Renal cortex interstitium (tissue), 11 donors: Measurements from ENCODE around the gene CEP250. TPM values are rescaled to one million over a fixed set of nuclear protein-coding genes. Genes with fewer than 3 reads are reported as not detected.
A peak's percentile ranks its signal among the peaks of the same experiment; 100 is the strongest.
"Not testable (repeated sequence)": the region's sequence is repeated elsewhere in the genome, so short reads cannot be mapped to it uniquely, and the experiment has no call there.

ENCODE experiments used
- DNase-seq, 11 donors: peaks; one replicate each; pipeline ENCODE4 v3.0.0-alpha.2; 2013; ENCODE audit warnings: low read depth in 9 of 11, low spot score in 4 of 11; ENCODE audit errors: extremely low read depth in 1 of 11
- polyA plus RNA-seq, 3 donors: library from polyadenylated mRNA; unstranded; fragments of 120-200 nt; gene quantifications; one replicate each; pipeline ENCODE4 v1.2.1, GENCODE V29; 2013; ENCODE audit not compliant: insufficient read length in 3 of 3

CEP250 gene
- polyA plus RNA-seq, 3 donors, result 50.7 to 63.7 (median 54.0) TPM

DNA sequence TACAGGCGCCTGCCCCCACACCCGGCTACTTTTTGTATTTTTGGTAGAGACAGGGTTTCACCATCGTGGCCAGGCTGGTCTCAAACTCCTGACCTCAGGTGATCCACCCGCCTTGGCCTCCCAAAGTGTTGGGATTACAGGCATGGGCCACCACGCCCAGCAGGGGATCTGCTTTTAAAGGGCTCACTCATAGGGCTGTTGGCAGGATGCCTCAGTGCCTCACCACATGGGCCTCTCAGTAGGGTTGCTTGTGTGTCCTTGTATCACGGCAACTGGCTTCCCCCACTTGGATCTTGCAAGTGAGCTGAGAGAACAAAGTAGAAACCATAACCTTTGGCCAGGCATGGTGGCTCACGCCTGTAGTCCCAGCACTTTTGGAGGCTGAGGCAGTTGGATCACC is 89.5 kb downstream of the CEP250 start:
- not testable (repeated sequence) for DNase-seq

DNA sequence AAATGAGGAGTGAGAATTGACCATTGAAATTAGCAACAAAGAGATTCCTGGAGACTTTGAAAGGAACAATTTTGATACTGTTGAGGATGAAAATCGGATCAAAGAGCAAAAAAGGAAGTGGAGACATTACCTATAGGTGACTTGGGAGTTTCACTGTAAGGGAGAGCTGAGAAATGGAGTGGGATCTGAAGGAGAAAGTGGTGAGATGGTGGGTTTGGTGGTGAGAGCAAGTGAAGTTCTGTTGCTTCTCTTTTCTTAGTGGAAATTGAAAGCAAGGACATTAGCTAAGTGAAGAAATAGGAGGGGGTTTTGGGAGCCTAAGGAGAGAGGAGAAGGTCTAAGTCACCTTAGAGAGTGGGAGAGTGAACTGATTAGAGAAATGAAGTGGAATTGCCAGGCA is 90.7 kb downstream of the CEP250 start:
- DNase-seq, result no peak

DNA sequence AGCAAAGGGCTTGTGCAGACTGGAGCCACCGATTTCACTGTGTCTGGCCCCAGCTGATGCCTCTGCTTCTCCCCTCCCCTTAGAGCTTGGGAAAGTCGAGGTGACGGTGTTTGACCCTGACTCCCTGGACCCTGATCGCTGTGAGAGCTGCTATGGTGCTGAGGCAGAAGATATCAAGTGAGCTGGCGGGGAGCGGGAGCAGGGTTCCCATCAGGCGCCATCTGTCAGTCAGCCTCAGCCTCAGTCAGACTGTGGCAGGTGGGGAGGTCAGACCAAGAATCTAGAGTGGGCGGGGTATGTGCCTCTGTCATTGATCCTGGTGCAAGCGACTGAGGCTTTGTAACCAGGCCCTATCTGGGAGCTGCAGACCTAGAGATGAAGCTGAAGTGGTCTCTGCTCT is 91.9 kb downstream of the CEP250 start:
- DNase-seq, result no peak

DNA sequence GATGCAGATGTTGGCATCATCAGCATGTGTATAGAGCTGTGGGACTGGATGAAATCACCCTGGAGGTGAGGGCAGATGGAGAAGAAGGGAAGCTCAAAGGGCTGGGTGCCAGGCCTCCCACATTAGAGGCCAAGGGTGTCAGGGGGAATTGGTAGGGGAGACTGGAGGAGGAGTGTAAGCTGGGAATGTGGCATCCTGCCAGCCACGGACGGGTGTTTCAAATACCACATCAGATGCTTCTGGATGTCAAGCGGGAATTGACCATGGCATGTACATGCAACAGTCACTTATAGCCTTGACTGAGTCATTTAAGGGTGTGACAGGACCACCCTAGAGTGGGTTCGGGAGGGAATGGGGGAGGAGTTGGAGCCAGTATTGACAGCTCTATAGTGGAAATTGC is 96.1 kb downstream of the CEP250 start:
- DNase-seq, result no peak

DNA sequence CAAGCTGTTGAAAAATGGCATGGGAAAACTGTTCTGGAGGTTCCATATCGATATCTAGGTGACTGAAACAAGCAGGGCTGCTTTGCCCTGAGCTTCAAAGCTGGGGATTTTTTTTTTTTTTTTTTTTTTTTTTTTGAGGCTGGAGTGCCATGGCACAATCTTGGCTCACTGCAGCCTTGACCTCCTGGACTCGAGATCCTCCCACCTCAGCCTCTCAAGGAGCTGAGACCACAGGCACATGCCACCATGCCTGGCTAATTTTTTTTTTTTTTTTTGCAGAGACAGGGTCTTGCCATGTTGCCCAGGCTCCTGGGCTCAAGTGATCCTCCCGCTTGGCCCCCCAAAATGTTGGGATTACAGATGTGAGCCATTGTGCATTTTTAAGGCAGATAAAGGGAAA is 97.5 kb downstream of the CEP250 start:
- no peak for DNase-seq

DNA sequence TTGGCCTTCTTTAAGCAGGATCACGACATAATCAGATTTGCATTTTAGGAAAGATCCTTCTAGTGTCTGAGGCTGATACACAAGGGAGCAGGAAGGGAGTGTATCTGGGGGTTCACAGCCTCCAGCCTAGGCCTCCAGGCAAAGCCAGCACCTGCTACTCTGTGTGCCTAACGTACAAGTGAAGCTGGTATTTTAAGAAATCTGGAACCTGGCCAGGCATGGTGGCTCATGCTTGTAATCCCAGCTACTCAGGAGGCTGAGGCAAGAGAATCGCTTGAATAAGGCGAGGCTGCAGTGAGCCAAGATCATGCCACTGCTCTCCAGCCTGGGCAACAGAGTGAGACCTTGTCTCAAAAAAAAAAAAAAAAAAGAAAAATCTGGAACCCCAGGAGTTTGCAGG is 100.1 kb downstream of the CEP250 start:
- not testable (repeated sequence) for DNase-seq

DNA sequence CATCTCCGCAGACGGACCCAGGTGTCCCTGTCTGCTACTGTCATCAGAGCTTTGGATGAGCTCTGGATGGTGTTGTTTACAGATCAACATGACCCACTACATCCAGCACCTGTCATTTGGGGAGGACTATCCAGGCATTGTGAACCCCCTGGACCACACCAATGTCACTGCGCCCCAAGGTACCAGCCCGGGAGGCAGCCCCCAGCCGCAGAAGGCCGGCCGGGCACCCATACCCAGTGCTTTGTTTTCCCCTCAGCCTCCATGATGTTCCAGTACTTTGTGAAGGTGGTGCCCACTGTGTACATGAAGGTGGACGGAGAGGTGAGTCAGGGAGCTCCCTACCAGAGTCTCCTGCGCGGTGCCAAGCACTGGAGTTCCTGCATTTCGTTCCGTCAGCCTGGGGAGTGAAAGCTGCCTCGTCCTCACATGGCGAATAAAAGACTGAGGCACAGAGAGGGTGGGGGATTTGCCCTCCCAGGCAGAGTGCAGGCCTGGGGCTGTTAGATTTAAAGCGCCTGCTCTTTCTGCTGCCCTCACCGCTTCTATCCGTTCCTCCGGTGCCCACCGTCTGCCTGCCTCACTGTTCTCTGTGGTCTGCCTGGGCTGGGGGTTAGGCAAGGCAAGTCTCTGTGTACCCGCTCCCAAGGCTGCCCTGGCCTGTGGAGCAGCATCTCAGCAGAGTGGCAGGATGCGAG is 100.7 kb downstream of the CEP250 start:
- no peak for DNase-seq

DNA sequence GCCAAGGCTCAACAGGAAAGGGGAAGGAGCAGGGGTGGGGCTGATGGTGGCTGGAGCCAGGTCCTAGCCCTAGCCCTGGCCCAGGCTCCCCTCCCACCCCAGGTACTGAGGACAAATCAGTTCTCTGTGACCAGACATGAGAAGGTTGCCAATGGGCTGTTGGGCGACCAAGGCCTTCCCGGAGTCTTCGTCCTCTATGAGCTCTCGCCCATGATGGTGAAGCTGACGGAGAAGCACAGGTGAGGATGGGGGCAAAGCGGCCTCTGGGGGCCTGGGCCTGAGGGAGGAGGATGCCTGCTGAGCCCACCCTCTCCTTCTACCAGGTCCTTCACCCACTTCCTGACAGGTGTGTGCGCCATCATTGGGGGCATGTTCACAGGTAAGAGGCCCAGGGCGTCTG is 101.5 kb downstream of the CEP250 start:
- DNase-seq, result no peak

DNA sequence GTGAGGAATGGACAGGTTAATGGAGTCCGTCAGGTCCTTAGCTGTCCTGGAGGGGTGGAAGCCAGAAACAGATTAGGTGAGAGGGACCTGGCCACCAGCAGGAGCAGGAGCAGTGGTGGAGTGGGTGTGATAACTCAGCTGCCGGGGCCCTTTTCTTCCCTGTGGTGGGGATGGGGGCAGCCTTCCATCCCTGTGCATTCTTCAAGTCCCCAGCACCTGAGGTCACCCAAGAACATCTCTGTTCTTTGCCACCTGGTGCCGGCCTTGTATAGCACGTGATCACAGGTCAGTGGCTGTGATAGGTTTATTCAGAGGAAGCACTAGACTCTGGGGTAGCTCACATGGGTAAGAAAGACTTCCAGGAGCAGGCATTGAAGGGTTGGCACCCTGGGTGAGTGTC is 103.1 kb downstream of the CEP250 start:
- DNase-seq, result no peak

DNA sequence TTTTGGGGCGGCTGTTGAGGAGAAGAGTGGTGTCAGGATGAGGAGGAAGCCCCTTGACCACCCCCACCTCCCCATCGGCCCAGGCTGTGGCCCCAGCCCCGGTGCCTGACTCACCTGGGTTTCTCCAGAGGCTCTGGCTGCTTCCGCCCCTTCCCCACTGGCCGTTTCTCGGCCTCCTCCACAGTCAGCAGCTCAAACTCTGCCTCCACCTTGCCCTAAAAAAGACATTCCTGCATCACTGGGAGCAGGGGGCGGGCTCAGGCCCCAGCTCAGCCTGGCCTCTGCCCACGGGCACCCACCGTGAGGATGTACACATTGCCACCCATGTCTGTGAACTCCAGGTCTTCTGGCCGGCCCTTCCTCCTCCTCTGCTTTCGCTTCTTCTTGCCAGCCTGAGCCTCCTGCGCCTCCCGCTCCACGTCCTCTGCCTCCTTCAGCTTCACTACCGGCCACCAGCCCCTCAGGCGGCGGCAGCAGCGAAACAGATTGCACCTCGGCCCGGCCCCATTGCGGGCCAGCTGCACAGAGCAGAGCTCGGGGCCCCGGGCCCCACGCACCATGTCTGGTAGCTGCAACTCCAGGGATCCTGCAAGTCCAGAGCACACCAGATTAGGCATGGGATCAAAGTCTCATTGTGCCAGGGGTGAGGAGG is 103.8 kb downstream of the CEP250 start:
- no peak for DNase-seq

DNA sequence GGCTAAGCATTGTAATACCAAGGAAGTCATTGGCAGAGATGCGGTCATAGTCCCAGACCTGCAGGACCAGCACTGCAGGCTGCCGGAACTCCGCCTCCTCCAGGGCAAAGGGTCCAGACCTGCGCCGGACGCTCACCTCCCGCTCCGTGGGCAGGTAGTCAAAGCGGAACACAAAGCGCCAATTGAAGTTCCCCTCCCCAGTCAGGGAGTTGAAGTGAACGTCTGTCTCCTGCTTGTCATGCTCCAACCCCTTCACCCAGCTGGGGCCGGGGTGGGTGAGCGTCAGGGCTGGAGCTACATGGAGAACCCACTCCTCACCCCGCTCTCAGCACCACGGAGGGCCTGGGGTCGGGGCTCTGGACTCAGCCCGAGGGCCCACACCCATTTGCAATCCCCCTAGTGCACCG is 104.7 kb downstream of the CEP250 start:
- DNase-seq, result peak in 2 of 11 donors; percentile 4 to 21

DNA sequence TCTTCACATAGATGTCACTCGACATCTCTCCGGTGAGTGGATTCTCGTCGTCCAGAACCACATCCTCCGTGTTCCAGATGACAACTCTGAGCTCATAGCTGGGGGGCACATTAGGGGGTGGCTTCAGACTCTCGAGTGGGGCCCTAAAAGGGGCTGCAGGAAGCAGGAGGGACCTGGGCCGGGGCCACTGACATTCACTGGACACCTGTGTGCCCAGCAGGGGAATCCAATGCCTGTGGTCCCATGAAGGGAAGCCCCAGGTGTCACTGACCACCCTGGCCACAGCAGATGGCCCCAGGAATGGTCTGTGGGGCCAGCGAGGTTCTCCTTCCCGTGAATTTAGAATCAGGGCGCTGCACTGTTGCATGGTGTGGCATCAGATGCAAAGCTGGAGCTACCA is 105.1 kb downstream of the CEP250 start:
- DNase-seq, result no peak

DNA sequence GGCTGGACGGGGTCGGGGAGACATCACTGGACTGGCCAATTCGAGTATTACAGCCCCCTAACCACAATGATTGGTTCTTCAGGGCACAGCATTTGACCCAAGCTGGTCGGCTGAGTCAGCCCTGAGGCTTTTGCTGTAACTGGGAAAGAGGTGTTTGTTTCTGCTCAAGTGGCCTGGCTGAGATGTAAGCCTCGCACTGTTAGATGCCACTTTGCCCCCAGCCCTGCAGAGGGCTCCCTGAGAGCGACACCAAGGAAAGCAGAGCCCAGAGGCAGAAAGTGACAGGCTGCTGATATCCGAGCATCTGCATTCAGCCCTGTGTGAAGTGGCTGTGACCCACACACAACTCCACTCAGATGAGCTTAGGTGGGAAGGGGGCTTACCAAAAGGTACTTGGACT is 105.9 kb downstream of the CEP250 start:
- DNase-seq, result peak in 3 of 11 donors; percentile 7 to 25 (median 8)

DNA sequence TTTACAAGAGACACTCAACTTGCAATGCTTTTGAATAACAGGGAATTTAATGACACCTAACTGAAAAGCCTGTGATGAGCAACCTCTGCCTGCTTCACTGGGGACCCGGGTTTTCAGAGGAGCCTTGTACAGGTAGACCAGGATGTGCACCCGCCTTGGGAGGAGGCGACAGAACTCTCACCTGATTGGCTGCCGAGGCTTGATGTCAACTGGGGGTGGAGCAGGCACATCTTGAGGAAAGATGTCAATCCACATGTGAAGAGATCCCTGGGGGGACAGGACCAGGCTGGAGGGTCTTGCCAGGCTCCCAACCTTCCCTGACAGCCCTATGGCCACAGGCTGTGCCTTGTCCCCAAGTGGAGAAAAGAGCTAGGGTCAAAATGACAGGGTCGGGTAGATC is 106.3 kb downstream of the CEP250 start:
- DNase-seq, result no peak

DNA sequence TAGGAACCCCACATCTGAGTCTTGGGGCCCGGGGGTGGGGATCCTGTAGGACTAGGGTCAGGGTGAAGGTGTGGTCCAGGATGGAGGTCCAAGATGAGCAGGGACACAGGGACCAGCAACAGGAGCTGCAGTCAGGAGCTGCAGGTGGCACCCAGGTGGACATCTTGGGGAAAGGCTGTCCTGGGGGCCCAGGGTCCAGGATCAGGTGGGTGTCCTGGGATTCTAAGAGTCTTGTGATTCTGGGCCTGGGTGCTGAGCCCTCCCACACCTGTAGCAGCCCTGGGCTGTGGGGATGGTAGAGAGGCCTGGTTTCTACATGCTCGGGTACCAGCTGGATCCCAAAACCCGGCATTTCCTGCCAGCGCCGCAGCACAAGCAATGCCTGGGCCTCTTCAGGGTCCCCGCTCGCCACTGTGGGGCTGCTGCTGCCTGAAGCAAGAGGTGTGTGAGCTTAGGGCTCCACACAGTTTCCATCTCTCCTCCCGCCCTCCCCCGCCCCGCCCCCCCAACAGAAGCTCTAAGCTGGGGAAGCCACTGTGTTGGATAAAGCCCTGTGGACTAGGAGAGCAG is 107.2 kb downstream of the CEP250 start:
- no peak for DNase-seq

DNA sequence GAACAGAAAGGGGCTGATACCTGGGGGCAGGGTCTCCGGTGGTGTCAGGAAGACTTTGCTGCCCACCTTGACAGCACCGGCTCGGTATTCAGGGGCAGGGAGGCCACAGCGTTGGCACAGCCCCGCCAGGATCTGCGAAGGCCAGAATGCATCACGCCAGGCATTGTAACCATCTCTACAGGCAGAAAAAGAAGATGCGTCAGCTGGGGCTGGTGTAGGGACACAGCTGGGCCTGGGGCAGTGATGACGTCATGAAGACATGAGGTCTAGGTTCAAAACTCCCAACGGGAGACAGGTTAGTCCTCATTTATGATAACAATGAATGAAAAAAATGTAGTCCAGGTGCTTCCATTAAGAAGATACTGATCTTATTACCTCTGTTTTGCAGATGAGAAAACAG is 108.4 kb downstream of the CEP250 start:
- DNase-seq, result no peak

DNA sequence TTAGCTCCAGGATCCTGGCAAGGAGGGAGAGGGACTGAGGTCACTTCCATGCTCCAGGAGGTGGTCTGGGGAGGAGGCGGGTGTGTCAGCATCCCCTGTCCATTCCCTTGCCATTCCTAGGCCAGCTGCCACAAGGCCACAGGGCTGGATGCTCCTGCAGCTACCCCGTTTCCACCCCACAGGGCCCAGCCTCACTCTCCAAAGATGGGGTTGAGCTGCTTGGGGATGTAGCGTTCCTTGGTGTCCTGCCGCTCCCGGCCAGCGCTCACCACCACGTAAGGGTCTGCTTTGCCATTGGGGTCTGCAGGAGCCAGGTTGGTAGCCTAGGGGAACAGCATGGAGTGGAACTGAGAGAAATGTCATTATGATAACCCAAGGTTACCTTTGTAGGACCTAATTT is 109.5 kb downstream of the CEP250 start:
- DNase-seq, result no peak

DNA sequence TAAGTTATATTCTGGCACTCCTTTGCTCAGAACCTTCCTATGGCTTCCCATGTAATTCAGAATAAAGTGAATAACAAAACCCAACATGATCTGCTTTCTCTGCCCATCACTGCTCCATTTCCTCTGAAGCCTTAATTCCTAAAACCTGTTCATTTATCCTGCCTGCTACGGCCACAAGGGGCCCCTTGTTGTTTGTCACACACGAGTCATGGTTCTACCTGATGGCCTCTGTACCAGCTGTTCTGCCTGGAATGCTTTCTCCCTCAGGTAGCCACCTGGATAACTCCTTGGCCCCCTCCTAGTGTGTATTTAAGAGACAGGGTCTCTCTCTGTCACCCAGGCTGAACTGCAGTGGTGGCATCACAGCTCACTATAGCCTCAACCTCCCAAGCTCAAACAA is 113.2 kb downstream of the CEP250 start:
- DNase-seq, result peak in 1 of 11 donors; percentile 4
